ENCODE measurements around the gene AQP3.
A peak's percentile ranks its signal among the peaks of the same experiment; 100 is the strongest.
"Not testable (repeated sequence)": the region's sequence is repeated elsewhere in the genome, so short reads cannot be mapped to it uniquely, and the experiment has no call there.

AQP3 gene

DNA sequence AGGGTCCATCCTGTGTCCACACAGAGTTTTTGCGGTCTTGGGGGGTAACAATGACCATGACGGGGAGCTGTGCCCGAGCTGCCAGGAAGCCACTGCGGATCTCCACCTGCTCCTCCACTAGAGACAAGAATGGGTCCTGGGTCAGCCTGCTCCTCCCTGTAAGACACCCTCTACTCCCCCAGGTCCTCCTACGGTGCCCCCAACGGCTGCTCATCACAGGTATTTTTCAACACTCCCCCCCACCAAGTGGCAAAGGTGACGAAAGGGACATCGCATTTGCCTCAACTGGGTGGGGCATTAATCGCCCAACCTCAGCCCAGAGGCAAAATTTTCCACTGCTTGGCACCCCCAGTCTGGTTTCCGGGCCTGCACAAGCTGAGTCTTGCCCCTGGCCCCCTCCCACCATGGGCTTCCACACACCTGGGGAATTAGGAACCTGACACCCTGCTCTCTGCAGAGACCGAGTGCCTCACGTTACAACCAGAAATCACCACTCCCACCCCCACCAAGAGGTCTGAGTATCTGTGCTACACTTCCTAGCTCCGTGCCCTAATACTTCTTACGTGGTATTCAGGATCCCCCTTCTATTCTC, 16.7 kb upstream of the AQP3 start:
- no peak for DNase-seq

DNA sequence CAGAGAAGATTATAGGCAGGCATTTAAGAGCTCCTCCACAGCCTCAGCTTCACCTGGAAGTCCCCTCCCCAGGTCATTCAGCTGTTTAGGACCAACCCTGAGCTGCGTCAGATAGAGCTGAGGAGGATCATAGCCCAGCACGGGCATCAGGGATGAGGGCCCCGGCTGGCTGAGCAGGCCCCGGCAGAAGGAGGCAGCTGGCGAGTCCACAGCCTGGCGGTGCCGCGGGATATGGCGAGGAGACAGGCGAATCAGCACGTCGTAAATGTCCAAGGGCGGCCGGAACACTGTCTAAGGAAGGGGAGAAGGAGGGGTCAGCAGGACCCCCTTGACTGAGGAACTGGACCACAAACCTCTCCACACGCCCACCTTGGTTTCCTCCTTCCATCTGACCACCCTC, 15.8 kb upstream of the AQP3 start:
- no peak for DNase-seq

DNA sequence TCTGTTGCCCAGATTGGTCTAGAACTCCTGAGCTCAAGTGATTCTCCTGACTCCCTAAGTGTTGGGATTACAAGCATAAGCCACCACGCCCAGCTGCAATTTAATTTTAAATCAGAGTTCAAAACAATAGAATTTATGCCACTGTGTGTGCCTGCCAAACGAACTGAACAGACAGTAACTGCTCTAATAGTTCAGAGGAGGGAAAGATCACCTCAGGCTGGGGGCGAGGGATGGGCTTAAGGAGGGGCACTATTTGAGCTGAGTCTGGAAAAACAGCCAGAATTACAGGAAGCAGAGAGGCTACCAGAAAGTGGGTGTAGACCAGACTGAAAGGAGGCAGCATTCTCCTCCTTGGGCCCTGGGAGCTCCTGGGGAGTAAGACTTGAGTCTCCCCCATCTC, 14.1 kb upstream of the AQP3 start:
- DNase-seq = no peak

DNA sequence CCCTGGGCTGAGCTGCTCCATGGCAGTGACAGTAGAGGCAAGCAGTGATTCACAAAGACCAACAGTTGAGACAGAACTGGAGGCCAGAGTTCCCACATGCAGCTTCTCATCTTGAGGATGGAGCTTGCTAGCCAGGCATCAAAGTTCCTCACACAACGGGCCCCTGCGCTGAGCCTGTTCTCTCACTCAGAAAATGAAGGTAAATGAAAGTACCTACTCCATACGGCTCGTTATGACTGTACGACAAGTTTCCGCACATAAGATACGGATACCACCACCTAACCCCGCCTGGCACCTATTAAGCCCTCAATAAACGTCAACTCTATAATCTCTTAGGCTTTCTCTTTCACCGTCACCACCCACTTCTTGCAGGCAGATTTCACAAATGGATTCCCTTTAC, 13.5 kb upstream of the AQP3 start:
- no peak for DNase-seq

DNA sequence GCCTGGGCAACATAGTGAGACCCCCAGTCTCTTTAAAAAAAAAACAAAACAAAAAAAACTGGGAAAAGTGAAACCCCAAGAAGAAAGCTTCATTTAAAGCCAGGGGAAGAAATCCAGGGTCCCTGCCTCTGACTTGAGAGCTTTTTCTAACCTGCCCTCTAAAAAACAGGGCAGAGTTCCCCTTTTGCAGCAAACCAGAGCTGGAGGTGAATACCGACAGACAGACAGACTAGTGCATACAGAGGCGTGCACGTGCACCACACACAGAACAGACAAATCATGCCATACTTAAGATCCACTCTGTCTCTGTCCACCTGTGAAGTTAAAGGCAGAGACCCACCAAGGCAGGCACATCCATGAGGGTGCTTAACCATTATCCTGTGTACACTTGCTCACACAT, 11.7 kb upstream of the AQP3 start:
- DNase-seq = no peak

DNA sequence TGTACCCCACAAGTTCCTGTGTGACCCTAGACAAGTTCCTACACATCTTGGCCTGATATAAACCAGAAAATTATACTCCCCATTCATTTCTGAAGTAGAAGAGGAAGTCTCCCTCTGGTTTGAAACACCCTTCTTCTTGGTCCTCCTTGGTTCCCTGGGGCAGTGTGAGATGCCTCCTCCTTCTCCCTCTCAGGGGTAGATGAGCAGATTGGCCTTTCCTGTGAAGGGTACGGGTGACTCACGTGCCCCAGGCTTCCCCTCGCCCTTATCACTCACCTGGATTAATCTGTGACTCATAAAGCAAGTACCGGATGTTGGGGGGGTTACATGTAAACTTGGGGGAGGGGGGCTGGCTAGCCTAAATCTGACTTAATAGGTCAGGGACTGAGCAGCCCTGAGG, 11.1 kb upstream of the AQP3 start:
- no peak for DNase-seq

DNA sequence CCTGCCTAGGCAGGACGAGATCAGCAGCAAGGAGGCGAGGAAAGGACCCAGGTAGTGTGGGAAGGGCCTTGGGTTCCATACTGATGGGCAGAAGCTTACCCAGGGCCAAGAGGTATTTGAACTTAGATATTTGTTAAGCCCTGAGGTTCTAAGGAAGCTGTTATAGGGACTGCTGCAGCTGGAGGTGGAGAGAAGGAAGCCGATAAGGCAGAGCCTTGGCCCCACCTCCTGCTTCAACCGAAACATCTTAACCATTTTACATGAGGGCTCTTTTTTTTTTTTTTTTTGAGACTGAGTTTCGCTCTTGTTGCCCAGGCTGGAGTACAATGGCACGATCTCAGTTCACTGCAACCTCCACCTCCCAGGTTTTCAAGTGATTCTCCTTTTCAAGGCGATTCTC, 8.6 kb upstream of the AQP3 start:
- peak; percentile 31 for DNase-seq

DNA sequence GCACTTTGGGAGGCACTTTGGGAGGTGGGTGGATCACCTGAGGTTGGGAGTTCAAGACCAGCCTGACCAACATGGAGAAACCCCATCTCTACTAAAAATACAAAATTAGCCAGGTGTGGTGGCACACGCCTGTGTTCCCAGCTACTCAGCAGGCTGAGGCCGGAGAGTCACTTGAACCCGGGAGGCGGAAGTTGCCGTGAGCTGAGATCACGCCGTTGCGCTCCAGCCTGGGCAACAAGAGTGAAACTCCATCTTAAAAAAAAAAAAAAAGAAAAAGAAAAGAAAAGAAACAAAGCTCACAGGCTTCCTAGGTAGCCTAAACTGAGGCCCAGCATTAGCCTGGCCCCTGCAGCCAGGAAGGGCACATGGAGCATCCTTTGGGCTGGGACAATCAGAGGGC, 8.1 kb upstream of the AQP3 start:
- not testable (repeated sequence) for DNase-seq

DNA sequence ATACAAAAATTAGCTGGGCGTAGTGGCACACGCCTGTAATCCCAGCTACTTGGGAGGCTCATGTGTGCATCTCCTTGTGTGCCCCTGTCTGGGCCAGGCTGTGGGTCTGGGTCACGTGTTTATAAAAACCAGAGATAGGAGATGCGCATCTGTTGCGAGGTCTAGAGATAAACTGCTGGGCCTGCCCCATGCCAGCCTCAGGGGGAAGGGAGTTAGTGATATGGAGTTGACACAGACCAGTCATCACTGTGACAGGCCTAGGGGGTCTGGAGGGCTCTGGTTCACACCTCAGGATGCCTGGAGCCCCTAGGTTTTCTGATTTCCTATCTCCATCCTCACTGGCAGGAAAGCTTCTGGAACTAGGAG, 7.3 kb upstream of the AQP3 start:
- not testable (repeated sequence) for DNase-seq

DNA sequence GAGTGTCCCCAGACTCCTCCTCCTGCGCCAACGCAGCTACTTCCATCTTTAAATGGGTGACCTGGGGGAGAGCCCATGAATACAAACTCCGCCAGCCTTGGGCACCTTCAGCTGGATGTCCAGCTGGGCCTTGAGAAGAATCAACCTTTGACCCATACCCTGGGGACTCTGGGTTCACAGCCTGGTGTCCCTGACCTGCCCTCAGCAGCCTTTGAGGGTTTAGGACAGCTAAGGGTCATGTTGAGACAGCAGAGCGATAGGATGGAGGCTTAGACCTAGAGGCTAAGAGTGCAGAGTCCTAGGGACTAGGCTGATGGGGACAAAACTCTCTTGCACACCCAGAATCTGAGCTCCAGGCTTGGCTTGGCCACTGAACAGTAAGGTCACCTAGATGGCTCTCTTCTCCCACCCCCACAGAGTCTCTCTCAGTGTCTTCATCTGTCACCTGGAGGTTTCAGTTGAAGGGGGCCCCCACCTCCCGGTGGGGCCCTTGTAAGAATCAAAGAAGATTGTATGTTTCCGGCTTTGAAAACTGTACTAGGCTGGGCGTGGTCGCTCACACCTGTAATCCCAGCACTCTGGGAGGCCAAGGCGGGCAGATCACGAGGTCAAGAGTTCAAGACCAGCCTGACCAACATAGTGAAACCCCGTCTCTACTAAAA, 6.7 kb upstream of the AQP3 start:
- peak; percentile 70 for DNase-seq

DNA sequence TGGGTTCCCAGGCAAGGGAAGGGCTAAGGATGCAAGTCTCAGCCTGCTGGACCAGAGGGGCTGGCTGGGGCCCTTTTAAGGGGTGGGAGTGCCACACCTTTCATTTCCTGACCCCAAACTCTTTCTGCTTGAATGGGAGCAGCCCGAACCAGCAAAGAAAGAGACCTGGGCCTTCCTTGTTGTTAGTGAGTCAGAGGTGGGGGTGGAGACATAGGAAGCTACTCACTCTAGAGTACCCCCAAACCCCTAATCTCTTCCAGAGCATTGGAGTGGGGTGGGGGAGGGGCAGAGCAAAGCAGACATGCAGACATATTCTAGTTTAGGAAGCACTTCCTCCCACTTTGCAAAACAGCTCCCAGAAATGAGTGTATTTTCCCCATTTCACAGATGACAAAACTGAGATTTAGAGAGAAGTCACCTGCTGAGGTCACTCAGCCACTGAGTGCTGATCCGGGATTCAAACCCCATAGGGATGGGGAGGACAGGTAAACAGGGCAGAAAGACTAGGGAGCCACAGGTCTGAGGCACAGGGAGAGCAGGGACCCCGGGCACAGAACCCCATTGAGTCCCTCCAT, 6.0 kb upstream of the AQP3 start:
- no peak for DNase-seq

DNA sequence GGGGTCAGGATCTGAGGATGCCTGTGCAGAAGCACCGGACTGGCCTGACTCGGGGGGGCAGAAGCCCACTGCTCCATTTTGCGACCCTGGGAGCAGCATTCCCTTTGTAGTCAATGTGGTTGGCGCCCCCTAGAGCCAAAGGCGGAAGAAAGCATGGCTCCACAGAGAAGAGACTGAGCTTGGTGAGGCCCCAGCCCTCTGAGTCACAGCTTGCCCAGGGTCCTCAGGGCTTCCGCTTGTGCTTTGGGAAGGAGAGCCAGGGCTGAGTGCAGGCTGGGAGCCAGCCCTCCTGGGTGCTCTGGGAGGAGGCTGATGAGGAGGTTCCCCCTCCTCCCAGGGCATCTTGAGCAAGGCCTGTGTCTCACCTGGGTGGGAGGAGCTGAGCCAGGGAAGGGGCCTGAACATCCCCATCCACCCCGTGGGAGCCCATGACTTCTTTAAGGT, 5.5 kb upstream of the AQP3 start:
- peak; percentile 52 for DNase-seq

DNA sequence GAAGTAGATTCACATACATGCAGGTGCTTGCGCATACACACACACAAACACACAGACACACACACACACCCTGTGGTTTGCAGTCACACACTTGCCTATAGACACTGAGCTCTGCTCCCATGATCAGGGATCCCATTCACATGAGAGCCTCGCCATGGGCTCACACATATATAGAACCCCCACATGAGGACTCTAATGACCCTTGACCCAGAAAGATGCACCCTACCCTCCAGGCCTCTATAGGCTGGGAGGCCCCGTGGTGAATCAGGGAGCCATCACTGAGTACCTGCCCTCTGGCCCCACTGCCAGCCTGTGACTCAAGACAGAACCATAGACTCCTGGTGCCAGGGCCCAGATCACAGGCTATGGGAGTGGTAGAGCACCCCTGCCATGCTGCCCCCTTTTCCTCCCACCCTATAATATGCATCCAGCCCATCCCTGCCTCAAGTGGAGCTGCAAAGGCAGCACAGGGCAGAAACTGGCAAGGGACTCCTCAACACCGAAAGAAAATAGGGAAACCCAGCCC, 3.3 kb upstream of the AQP3 start:
- no peak for DNase-seq

DNA sequence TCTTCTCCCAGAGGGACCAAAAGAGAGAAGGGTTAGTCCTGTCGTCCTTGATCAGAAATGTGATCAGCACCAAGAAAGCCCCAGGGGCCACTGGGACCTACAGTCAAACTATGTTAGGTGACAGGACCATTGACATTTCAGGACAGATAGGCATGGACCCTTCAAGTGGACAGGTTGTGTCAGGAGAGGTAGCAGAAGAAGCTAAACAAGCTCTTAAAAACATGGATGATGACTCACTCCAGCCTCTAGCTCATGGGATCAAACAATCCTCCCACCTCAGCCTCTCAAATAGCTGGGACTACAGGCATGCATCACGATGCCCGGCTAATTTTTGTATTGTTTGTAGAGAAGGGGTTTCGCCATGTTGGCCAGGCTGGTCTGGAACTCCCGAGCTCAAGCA, 2.3 kb upstream of the AQP3 start:
- DNase-seq = no peak

DNA sequence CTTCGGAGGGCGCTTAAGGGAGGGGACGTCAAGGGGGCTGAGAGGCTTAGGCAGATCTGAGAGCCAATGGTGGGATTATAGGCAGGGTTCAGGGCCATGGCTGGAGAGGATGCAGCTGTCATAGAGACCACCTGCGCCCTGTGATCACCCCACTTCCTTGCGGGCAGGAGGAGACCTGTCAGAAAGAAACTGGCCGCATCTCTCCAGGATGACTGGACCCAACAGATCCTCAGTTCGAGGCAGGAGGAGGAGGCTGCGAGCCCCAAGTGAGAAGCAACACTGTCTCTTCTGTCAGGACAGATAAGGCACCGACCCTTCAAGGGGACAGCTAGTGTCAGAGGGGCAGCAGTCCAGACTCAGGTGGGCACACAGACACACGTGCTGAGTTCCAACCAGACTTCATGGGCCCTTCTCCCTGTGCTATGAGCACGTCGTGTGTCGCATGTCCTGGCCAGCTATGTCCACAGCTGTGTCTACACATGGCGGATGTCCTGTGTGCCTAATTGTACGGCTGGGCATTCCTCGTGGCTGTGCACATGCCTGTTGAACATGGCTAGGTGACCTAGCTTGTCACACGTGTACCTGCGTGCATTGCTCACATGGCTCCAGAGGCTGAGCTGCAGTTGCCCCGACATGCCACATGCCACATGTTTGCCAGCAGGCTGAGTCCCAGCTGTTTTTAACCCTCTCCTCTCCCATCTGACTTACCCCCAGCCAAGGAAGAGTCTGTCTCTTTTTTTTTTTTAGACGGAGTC, 583 bp upstream of the AQP3 start:
- DNase-seq = no peak

DNA sequence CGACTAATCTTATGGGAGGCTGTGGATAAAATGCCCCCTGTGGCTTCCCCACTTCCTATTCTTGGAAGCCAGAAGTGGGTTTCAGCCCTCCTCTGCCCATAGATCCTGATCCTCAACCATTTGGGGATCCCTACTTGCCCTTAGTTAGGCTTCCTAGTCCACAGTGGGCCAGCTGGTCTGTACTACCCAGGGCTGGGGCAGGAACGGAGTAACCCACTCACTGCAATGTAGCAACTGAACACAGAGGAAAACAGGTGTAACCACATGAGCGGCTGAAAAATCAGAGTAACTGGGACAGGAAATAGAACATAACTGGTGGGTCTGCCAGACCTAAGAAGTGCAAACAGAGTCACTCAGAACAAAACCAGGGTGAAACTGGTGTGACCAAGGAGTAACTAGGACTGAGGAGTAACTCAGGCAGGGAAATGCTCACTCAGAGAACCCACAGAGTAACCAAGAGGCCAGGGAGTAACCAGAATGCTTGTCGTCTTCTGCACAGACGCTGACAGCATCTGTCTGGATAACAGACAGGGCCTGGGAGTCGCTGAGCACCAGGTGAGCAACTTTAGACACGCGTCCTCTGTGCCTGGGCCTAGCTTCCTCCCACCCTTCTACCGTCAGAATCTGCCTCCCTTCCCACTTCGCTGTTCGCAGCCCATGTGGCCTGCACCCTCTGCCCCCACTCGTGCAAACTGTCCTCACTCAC, 1.0 kb downstream of the AQP3 start:
- peak; percentile 53 for DNase-seq

DNA sequence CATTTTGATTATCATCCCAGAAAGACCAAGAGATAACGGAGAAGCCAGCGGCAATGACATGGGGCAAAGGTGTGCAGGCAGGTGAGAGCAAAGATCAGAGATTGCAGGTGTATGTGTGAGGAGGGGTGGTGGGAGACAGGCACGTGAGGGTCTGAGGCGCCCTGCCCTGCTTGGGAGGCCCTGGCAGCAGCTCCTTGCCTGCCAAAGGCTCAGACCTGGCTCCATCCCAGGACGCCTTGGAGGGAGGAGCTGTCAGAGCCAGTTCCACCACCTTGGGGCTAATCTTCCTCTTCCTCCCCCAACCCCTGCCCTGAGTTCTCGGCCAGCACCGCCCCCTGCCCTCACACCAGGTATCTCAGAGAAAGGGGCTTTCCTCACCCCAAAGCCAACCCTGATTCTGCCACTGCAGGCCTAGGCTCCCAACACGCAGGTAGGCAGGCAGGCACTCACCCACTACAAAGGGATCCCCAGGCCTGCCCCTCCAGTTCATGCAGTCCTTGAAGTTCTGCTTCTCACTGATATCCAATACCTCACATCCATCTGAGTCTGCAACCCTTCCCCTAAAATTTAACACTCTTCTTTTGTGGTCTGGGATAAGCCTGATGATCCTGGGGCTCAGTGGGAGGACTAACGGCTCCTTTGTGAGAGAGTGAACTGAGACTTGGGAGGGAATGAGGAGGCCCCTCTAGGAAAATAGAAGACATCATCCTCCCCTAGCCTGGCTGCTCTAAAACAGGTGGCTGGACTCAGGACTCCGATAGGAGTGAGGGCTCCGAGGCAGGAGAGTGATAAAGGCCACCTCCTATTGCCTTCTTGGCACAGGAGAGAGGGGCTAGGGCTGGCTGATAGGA, 1.8 kb downstream of the AQP3 start:
- DNase-seq = no peak

DNA sequence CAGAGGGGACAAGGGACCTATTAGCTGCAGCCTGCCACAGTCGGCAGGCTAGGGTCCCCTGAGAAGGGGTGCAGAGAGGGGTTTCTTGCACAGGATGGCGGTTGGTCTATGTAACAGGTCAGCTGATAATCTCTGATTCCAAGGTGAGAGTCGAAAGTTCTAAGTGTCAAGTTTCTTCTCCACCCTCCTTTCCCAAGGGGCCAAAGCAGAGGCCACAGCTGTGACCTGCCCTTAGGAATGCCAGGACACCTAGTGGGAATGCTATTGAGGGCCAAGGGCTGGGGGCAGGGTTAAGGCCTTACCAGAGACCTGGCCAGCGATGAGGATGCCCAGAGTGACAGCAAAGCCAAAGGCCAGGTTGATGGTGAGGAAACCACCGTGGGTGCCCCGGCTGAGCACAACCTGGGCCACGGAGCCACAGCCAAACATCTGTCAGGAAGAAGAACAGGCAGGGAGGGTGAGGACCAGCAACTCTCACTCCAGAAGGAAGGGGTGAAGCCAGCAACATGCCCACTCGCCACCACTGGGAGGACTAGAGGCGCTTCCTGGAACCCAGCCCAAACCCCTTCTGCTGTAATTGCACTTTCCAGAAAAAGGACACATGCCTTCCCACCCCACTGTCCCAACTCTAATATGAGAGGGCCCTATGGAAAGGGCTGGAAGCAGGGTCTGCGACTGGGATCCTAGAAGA, 3.8 kb downstream of the AQP3 start:
- DNase-seq = peak; percentile 33

DNA sequence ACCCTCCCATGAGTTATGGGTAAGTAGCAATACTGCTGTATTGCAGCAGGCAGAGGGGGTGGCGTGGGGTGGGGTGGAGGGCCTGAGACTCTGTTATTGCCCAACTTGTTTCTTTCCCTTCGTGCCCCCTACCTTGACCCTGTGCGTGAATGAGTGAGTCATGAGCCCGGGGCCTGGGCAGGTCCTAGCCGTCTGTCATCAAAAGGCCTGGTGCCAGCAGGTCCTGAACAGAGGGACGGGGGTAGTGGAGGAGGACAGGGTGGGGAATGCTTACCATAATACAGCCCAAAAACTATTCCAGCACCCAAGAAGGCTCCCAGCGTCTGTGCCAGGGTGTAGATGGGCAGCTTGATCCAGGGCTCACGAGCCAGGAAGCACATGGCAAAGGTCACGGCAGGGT, 4.3 kb downstream of the AQP3 start:
- no peak for DNase-seq

DNA sequence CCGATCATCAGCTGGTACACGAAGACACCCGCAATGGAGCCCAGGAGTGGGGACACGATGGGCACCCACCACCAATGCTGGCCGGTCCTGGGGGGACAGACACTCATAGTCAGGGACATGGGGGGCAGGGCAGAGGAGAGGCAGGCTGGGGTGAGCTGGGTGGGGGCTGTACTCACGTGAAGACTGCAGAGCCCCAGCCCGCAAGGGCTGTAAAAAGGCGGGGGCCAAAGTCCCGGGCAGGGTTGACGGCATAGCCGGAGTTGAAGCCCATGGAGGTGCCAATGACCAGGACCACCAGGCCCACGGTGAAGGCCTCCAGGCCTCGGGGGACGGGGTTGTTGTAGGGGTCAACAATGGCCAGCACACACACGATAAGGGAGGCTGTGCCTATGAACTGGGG, 5.3 kb downstream of the AQP3 start:
- no peak for DNase-seq

DNA sequence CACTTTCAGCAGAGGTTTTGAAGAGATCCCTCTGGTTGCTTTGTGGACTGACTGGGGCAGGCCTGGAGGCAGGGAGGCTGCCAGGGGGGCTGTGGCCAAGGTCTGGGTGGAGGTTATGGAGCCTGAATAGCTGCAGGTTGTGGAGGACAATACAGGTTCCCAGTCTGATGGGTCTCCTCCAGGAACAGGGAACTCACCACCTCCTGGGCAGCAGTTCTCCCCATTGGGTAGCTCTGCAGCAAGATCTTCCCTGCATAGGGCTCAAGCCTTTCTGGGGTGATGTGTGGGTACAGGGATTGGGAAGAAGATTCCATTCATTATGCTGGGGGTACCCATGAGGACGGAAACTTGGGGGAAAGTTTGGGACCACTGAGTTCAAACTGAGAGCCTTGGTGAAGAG, 6.8 kb downstream of the AQP3 start:
- DNase-seq = no peak

DNA sequence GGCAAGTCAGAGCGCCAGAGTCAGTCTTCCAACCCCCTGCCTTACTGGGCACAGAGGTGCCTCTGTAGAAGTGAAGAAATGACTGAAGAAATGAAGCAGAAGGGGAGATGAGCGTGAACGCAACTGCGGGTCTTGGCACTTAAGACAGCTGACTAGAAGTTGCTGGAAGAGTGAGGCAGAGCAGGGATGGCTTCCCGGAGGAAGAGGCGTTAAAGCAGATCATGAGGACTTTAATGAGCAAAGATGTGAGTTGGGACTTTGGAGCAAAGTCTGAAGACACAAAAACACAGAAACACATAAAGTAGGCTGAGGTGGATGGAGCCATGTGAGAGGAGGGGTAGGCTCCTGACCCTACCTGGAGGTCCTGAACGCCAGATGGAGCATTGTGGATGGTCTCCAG, 7.2 kb downstream of the AQP3 start:
- DNase-seq = no peak
